Prostate gland (tissue), 2 donors: ENCODE measurements around the gene CCRL2. TPM values are rescaled to one million over a fixed set of nuclear protein-coding genes. Genes with fewer than 3 reads are reported as not detected.

Source experiments
- DNase-seq: peaks from one replicate; pipeline ENCODE4 v3.0.0-alpha.2; 2019; ENCODE audit warnings: low spot score
- H3K27ac ChIP-seq, 2 donors: fragments of 200-600 bp; sonication (generic); 2 replicates each; pipeline ENCODE4 v1.5.1; 2017 to 2019
- H3K27me3 ChIP-seq: fragments of 200-600 bp; sonication (generic); replicated peaks from 2 replicates; pipeline ENCODE4 v1.5.1; 2019; ENCODE audit not compliant: insufficient read depth
- H3K36me3 ChIP-seq, 2 donors: fragments of 200-600 bp; sonication (generic); 1 replicate in 1 of 2; 2 replicates in 1 of 2; pipeline versions ENCODE4 v1.5.1 to v1.8.1; 2017 to 2019
- H3K4me1 ChIP-seq: fragments of 200-600 bp; sonication (generic); replicated peaks from 2 replicates; pipeline ENCODE4 v1.5.1; 2019
- H3K4me3 ChIP-seq, 2 donors: fragments of 200-600 bp; sonication (generic); 2 replicates each; pipeline ENCODE4 v1.5.1; 2017 to 2019
- H3K9me3 ChIP-seq: fragments of 200-600 bp; sonication (generic); 2 replicates; pipeline ENCODE4 v1.5.1; 2017
- CTCF ChIP-seq, 4 experiments: fragments of 200-600 bp in 2 of 4; fragments of 450-650 bp in 2 of 4; sonication (generic) in 2 of 4; IDR thresholded peaks; 1 replicate in 3 of 4; 2 replicates in 1 of 4; pipeline ENCODE4 v1.5.1; 2016 to 2019; ENCODE audit warnings: antibody characterized with exemption in 4 of 4, mild to moderate bottlenecking in 2 of 4, moderate library complexity in 2 of 4
- POLR2A ChIP-seq: fragments of 450-650 bp; IDR thresholded peaks from one replicate; pipeline ENCODE4 v1.6.1; 2016; ENCODE audit warnings: antibody characterized with exemption, mild to moderate bottlenecking
- POLR2AphosphoS5 ChIP-seq: sonication (generic); formaldehyde crosslinking; IDR thresholded peaks from one replicate; pipeline ENCODE4 v1.6.1; 2017; ENCODE audit warnings: antibody characterized with exemption
- WGBS: methylation state at CpG from one replicate; pipeline ENCODE4 v1.1.5; 2018; 5-methylcytosine and 5-hydroxymethylcytosine counted together
- intact Hi-C: fragments of 100-400 bp; cut with DNase I; formaldehyde crosslinking; loops from one replicate; pipeline ENCODE4 v1.14.2; 2022
- total RNA-seq, 2 donors: library from RNA; depleted of rRNA; stranded (reverse); fragments of >200 nt; gene quantifications; one replicate each; pipeline ENCODE4 v1.1.0, GENCODE V29; 2016

The CCRL2 gene
- total RNA-seq, 2 donors from 2014 or later = 0.09 to 0.45 TPM

- intact Hi-C loops = no loop called here
- no peak for TF ChIP-seq POLR2A
- TF ChIP-seq POLR2AphosphoS5 = no peak
- TF ChIP-seq CTCF (IDR thresholded peaks at IDR 0.05) = no peak
- no peaks in the 10 kb centered on the region for H3K9me3 ChIP-seq
- H3K27ac ChIP-seq = no peak overlapping the region
- H3K36me3 ChIP-seq = no peaks in the 10 kb centered on the region
- no peak overlapping the region for H3K4me3 ChIP-seq
- 91% methylated on average over 21 of the region's 21 CpGs for WGBS
- DNase-seq = no peak
- H3K27me3 ChIP-seq = no peaks in the 10 kb centered on the region
- no peaks in the 10 kb centered on the region for H3K4me1 ChIP-seq
These were observed 48.4 kb downstream of the CCRL2 start for GRCh38 chr3:46455231-46456115.

- H3K27ac ChIP-seq = no peak overlapping the region
- 94% methylated on average over 14 of the region's 14 CpGs for WGBS
- no peaks in the 10 kb centered on the region for H3K9me3 ChIP-seq
- DNase-seq = no peak
- no peaks in the 10 kb centered on the region for H3K36me3 ChIP-seq
- TF ChIP-seq POLR2A (no peak), POLR2AphosphoS5 (no peak), CTCF (IDR thresholded peaks at IDR 0.05) (no peak)
- no peak overlapping the region for H3K4me3 ChIP-seq
- no peaks in the 10 kb centered on the region for H3K27me3 ChIP-seq
- intact Hi-C loops = no loop called here
- no peaks in the 10 kb centered on the region for H3K4me1 ChIP-seq
These were observed 49.1 kb downstream of the CCRL2 start for GRCh38 chr3:46456118-46456517.

Other genes starting within 250 kb of the CCRL2 start
- gene CCR1, start 198.9 kb upstream of the CCRL2 start, total RNA-seq = 1 to 10 TPM in 1 of 2 donors, under 1 TPM in 1; 0.46 to 2.5 TPM
- gene CCR3, start 164.8 kb upstream of the CCRL2 start, total RNA-seq = not detected
- 1 to 10 TPM; 1.0 to 6.5 TPM for gene CCR2, start 53.1 kb upstream of the CCRL2 start, total RNA-seq
- under 1 TPM; 0.55 to 0.68 TPM for gene CCR5, start 36.3 kb upstream of the CCRL2 start, total RNA-seq
- gene LTF, start 57.6 kb downstream of the CCRL2 start, total RNA-seq = 100 to 1,000 TPM in 1 of 2 donors, 10 to 100 TPM in 1; 22.6 to 130 TPM
- gene RTP3, start 90.7 kb downstream of the CCRL2 start, total RNA-seq = under 1 TPM in 1 of 2 donors, not detected in 1; 0.68 TPM
- 1 to 10 TPM in 1 of 2 donors, under 1 TPM in 1; 0.45 to 1.6 TPM for gene LRRC2, start 159.0 kb downstream of the CCRL2 start, total RNA-seq
- under 1 TPM in 1 of 2 donors, not detected in 1; 0.32 TPM for gene FAM240A, start 205.3 kb downstream of the CCRL2 start, total RNA-seq